Measurements from ENCODE around the gene BUB1.

DNA sequence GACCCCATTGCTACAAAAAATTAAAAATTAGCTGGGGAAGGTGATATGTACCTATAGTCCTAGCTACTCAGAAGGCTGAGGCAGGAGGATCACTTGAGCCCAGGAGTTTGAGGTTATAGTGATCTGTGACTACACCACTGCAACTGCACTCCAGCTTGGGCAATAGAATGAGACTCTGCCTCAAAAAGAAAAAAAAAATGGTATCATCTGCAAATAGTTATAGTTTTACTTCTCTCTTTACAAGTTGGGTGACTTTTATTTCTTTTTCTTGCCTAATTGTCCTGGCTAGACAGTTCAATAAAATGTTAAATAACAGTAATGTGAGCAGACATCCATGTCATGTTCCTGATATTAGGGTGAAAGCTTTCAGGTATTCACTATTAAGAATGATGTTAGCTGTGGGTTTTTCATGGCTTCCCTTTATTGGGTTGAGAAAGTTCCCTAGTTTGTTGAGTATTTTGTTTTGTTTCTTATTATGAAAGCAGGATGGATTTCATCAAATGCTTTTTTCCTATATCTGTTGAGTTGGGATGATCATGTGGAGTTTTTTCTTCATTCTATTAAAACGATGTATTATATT lies 29.6 kb upstream of the BUB1 start:
- TF ChIP-seq, protein P1, sequence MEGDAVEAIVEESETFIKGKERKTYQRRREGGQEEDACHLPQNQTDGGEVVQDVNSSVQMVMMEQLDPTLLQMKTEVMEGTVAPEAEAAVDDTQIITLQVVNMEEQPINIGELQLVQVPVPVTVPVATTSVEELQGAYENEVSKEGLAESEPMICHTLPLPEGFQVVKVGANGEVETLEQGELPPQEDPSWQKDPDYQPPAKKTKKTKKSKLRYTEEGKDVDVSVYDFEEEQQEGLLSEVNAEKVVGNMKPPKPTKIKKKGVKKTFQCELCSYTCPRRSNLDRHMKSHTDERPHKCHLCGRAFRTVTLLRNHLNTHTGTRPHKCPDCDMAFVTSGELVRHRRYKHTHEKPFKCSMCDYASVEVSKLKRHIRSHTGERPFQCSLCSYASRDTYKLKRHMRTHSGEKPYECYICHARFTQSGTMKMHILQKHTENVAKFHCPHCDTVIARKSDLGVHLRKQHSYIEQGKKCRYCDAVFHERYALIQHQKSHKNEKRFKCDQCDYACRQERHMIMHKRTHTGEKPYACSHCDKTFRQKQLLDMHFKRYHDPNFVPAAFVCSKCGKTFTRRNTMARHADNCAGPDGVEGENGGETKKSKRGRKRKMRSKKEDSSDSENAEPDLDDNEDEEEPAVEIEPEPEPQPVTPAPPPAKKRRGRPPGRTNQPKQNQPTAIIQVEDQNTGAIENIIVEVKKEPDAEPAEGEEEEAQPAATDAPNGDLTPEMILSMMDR (IDR thresholded peaks at IDR 0.05) = no peak
- TF ChIP-seq POLR2A (IDR thresholded peaks at IDR 0.05) (no peak), POLR2AphosphoS5 (IDR thresholded peaks at IDR 0.05) (no peak), EP300 (IDR thresholded peaks at IDR 0.05; ENCODE audit: low read depth) (no peak)
